ENCODE measurements around the gene SLC25A36.
A peak's percentile ranks its signal among the peaks of the same experiment; 100 is the strongest.
"Not testable (repeated sequence)": the region's sequence is repeated elsewhere in the genome, so short reads cannot be mapped to it uniquely, and the experiment has no call there.

SLC25A36 gene

DNA sequence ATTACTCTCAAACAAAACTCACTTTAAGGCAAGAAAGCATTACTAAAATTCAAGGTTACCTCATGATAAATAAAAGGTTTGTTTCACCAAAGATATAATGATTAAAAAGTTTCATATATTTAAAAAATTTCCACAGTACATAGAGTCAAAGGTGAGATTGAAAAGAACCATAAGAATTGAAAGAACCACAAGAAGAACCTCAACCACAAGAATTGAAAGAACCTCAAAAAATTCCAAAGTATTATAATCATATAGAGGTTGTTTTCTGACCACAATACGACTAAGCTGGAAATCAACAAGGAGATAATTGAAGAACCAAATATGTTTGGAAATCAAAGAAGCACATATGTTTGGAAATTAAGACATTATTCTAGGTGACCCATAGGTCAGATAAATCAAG is 52.7 kb downstream of the SLC25A36 start:
- no peak overlapping the region for H3K4me3 Mint-ChIP-seq
- peaks cover 3% of the 10 kb centered on the region for H3K9me3 Mint-ChIP-seq
- no peak overlapping the region for H3K27ac Mint-ChIP-seq
- CTCF ChIA-PET: no interaction called here
- H3K27me3 Mint-ChIP-seq: peaks cover 12% of the 10 kb centered on the region
- H3K4me1 Mint-ChIP-seq: no peaks in the 10 kb centered on the region
- no peaks in the 10 kb centered on the region for H3K36me3 Mint-ChIP-seq
- DNase-seq: no peak

DNA sequence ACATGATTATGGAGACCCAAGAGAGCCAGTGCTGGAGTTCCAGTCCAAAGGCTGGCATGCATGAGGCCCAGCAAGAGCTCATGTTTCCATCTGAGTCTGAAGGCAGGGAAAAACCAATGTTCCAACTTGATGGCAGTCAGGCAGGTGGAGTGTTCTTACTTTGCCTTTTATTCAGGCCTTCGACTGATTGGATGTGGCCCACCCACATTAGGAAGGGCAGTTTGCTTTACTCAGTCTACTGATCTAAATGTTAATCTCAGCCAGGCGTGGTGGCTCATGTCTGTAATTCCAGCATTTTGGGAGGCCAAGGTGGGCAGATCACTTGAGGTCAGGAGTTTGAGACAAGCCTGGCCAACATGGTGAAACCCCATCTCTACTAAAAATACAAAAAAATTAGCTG is 53.2 kb downstream of the SLC25A36 start:
- H3K4me1 Mint-ChIP-seq, H3K36me3 Mint-ChIP-seq, H3K4me3 Mint-ChIP-seq, CTCF ChIA-PET, DNase-seq, H3K9me3 Mint-ChIP-seq, H3K27ac Mint-ChIP-seq: not testable (repeated sequence)
- H3K27me3 Mint-ChIP-seq: peaks cover 14% of the 10 kb centered on the region

DNA sequence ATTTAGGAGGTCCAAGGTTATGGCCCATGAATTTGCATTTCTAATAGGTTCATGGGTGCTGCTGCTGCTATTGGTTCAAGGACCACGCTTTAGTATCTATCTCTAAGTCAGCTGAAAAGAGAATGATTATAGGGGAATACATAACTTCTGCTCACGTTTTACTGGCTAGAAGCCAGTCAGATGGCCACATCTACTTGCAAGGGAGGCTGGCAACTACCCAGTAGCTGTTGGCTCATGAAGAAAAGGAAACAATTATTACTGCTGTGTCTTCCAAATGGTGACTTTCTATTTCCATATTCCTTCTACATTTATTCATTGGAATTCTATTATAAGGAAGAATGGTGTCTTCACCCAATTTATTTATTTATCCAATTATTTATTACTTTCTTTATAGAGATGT is 54.2 kb downstream of the SLC25A36 start:
- Mint-ChIP-seq H3K9me3 (peaks cover 3% of the 10 kb centered on the region), H3K36me3 (no peaks in the 10 kb centered on the region)
- no peak for DNase-seq

DNA sequence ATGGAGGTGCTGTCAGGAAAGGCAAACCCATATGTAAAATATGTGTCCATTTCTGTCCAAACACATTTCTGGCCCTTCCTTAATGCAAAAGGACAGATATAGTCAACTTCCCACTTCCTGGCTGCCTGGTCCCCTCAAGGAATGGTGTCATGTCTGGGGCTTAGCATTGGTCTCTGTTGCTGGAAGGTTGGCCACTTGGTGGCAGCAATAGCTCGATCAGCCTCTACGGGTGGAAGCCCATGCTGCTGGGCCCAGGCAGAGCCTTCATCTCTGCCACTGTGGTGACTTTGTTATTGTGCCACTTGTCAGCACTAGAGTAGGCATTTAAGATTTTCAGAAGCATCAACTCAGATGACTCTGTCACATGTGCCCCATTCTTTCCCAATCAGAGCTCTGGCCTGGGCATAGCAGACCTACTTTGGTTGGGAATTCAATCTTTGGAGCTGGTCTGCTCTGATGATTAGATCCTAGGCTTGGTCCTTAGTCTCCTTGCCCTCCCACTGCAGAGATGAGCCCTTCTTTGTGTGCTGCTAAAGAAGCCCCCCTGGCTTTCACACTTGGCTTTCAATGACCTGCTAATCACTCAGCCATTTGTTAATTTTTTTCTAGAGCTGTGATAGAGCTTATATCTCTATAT is 58.5 kb downstream of the SLC25A36 start:
- H3K4me3 Mint-ChIP-seq: no peak overlapping the region
- no peaks in the 10 kb centered on the region for H3K9me3 Mint-ChIP-seq
- DNase-seq: peak; percentile 61
- H3K4me1 Mint-ChIP-seq: peaks cover 5% of the 10 kb centered on the region
- no peaks in the 10 kb centered on the region for H3K36me3 Mint-ChIP-seq
- H3K27ac Mint-ChIP-seq: no peak overlapping the region
- CTCF ChIA-PET: interaction anchor here (0.6 to 5.4 kb wide), 23 partner anchors 10 to 302 kb away, joined by 3 to 69 read pairs (median 4); partner anchors contain the start of genes PXYLP1 and SPSB4
- peaks cover 7% of the 10 kb centered on the region for H3K27me3 Mint-ChIP-seq

More for the DNA sequence above, 54.2 kb downstream of the SLC25A36 start:
- CTCF ChIA-PET: no interaction called here
- H3K27ac Mint-ChIP-seq: no peak overlapping the region
- peaks cover 16% of the 10 kb centered on the region for H3K27me3 Mint-ChIP-seq
- H3K4me3 Mint-ChIP-seq: no peak overlapping the region
- peaks cover 5% of the 10 kb centered on the region for H3K4me1 Mint-ChIP-seq

DNA sequence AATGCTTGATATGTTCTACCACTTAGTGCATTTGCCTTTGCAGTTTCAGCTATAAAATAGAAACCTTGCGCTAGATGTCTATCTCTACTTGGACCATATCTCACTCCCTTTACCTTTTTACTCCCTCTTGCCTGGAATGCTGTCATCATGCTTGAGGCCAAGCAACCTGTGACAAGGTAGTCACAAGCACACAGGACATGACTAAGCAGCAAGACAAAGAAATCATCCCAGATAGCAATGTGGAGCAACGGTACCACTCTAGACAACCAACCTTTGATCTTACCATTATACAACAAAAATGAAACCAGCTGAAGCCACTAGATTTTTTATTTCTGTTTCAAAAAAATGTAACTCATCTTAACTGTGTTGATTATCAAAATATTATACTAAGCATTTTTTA is 59.0 kb downstream of the SLC25A36 start:
- no peak for DNase-seq
- peaks cover 7% of the 10 kb centered on the region for H3K27me3 Mint-ChIP-seq
- H3K36me3 Mint-ChIP-seq: no peaks in the 10 kb centered on the region
- H3K9me3 Mint-ChIP-seq: no peaks in the 10 kb centered on the region
- CTCF ChIA-PET: interaction anchor here (0.7 to 5.4 kb wide), 20 partner anchors 10 to 302 kb away, joined by 3 to 69 read pairs (median 4); partner anchors contain the start of genes PXYLP1 and SPSB4
- peaks cover 5% of the 10 kb centered on the region for H3K4me1 Mint-ChIP-seq
- H3K4me3 Mint-ChIP-seq: no peak overlapping the region
- no peak overlapping the region for H3K27ac Mint-ChIP-seq

DNA sequence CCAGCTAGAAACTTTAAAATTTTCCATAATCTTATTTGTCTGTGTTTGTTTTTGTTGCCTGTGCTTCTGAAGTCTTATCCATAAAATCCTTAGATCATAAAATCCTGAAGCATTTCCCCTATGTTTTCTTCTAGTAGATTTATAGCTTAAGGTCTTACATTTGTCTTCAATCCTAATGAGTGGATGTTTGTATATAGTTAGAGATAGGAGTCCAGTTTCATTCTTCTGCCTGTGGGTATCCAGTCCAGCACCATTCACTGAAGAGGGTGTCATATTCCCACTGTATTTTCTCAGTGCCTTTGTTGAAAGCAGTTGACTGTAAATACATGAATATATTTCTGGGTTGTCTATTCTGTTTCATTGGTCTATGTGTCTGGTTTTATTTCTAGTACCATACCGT is 64.7 kb downstream of the SLC25A36 start:
- peaks cover 13% of the 10 kb centered on the region for H3K27me3 Mint-ChIP-seq
- no peak overlapping the region for H3K27ac Mint-ChIP-seq
- no peak overlapping the region for H3K4me3 Mint-ChIP-seq
- no peaks in the 10 kb centered on the region for H3K4me1 Mint-ChIP-seq
- H3K36me3 Mint-ChIP-seq: no peaks in the 10 kb centered on the region
- CTCF ChIA-PET: interaction anchor here (3.0 kb wide), 1 partner anchor 187 kb away, joined by 19 read pairs; no protein-coding TSS in a partner anchor
- DNase-seq: no peak
- H3K9me3 Mint-ChIP-seq: no peaks in the 10 kb centered on the region

DNA sequence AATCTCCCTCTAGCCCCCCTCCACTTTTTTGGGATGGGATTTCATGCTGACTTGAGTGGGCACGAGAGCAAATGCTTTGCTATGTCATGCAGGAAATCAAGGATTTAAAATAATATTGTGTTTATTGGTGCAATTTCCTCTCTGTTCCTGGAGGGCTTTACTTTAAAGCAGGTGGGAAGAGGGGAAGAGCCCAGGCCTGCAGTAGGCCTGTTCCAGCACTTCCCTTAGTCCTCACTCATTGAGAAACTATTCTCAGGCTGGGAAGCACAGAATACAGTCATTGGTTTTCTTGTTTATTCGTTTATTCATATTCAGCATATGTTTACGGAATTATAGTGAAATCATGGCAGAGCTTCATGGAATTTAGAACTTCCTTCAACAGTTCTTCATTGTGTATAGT is 67.9 kb downstream of the SLC25A36 start:
- no peak for DNase-seq

DNA sequence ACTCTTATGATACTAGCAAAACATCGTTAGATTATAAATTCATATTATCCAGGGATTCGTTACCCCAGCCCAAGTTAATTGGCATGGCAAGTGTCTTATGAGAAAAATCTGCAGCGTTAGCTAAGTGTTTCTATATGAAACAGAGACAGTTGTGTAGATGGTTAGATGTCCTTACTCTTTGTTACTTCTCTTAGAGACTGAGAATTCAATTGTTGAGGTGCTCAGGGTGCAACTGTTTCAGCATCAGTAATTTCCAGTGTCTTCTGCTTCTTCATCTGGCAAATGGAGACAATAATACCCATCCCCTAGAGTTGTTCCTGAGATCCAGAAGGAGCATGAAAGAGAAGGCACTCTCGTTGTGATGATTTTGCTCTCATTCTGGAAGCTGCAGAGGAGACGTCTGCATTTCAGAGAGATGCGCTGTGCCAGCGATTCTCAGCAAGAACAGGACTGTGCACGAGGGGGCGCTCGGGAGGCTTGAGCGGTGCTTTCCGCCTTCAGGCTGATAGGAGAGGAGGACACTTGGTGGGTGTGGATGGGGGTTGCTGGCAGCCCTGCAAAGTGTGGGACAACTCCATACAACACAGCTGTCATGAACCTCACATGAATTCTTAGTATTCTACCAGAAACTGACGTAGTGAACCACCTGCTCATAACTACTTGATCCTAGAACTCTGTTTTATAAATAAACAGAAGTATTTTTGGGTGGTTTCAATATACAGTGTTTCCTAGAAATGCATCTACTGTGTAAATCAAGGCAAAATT is 69.8 kb downstream of the SLC25A36 start:
- peak; percentile 85 for DNase-seq
- CTCF ChIA-PET: interaction anchor here (0.7 to 6.0 kb wide), 12 partner anchors 8 to 181 kb away, joined by 3 to 44 read pairs (median 4); no protein-coding TSS in a partner anchor
- Mint-ChIP-seq H3K27ac (no peak overlapping the region), H3K36me3 (no peaks in the 10 kb centered on the region), H3K4me3 (no peak overlapping the region), H3K9me3 (no peaks in the 10 kb centered on the region), H3K4me1 (no peaks in the 10 kb centered on the region), H3K27me3 (peaks cover 33% of the 10 kb centered on the region)

More for the DNA sequence above, 67.9 kb downstream of the SLC25A36 start:
- H3K9me3 Mint-ChIP-seq: no peaks in the 10 kb centered on the region
- H3K4me3 Mint-ChIP-seq: no peak overlapping the region
- H3K27me3 Mint-ChIP-seq: peaks cover 26% of the 10 kb centered on the region
- H3K4me1 Mint-ChIP-seq: no peaks in the 10 kb centered on the region
- no peaks in the 10 kb centered on the region for H3K36me3 Mint-ChIP-seq
- CTCF ChIA-PET: interaction anchor here (0.9 to 6.0 kb wide), 4 partner anchors 10 to 183 kb away, joined by 3 to 44 read pairs (median 34); no protein-coding TSS in a partner anchor
- no peak overlapping the region for H3K27ac Mint-ChIP-seq

DNA sequence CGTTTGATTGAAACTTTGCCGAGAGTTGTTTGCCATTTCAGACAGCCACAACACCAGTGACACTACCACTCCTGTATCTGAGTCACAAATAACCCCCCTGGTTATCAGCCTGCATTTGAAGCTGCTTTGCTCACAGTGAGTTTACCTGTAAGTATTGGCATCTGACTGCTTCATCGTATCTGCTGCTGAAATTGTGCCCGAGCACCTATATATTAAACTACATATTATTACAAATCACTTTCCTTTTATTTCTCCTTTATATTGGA is 70.3 kb downstream of the SLC25A36 start:
- no peak overlapping the region for H3K27ac Mint-ChIP-seq
- no peaks in the 10 kb centered on the region for H3K9me3 Mint-ChIP-seq
- no peak for DNase-seq
- no peaks in the 10 kb centered on the region for H3K36me3 Mint-ChIP-seq
- CTCF ChIA-PET: interaction anchor here (0.8 to 6.0 kb wide), 7 partner anchors 8 to 180 kb away, joined by 3 to 44 read pairs (median 6); no protein-coding TSS in a partner anchor
- H3K4me1 Mint-ChIP-seq: peaks cover 2% of the 10 kb centered on the region
- H3K4me3 Mint-ChIP-seq: no peak overlapping the region
- peaks cover 33% of the 10 kb centered on the region for H3K27me3 Mint-ChIP-seq

DNA sequence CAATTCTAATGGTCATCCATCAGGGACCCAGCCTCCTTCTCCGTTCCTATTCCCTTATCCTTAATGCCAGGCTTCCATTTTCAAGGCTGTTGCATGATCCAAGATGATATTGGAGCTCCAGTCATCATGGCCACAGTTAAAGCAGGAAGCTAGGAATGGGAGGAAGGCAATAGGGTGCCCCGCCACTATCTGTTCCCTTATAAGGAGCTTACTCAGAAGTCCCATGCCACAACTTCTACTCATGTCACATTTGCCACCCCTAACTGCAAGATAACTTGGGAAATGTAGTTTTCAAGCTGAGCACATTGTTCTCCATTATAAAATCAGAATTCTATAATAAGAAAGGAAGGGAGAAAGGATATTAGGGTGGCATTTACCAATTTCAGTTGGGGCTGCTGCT is 70.9 kb downstream of the SLC25A36 start:
- Mint-ChIP-seq H3K9me3 (peaks cover 4% of the 10 kb centered on the region), H3K4me1 (peaks cover 9% of the 10 kb centered on the region), H3K27me3 (peaks cover 33% of the 10 kb centered on the region), H3K27ac (no peak overlapping the region), H3K36me3 (no peaks in the 10 kb centered on the region), H3K4me3 (no peak overlapping the region)
- no peak for DNase-seq
- CTCF ChIA-PET: interaction anchor here (0.8 to 6.0 kb wide), 6 partner anchors 13 to 183 kb away, joined by 3 to 44 read pairs (median 16); no protein-coding TSS in a partner anchor

DNA sequence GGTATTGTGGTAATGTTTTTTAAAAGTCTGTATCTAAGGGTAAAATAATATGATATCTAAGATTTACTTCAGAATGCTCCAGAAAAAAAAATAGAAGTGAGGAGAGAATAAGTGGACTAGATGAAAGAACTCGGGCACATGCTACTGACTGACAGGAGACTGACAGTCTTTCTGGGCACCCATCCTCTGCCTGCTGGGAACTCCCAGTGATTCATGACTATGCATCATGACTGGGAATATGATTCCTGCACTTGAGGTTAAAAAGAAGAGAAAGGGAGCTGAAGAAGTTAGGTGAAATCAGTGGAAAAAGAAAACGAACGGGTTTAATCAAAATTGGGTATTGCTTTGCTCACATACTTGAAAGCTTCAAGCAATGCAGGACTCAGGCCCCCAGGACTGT is 73.8 kb downstream of the SLC25A36 start:
- peaks cover 18% of the 10 kb centered on the region for H3K4me1 Mint-ChIP-seq
- H3K27ac Mint-ChIP-seq: no peak overlapping the region
- peaks cover 24% of the 10 kb centered on the region for H3K27me3 Mint-ChIP-seq
- DNase-seq: no peak
- CTCF ChIA-PET: interaction anchor here (3.1 kb wide), 1 partner anchor 177 kb away, joined by 11 read pairs; no protein-coding TSS in a partner anchor
- H3K36me3 Mint-ChIP-seq: no peaks in the 10 kb centered on the region
- no peak overlapping the region for H3K4me3 Mint-ChIP-seq
- peaks cover 4% of the 10 kb centered on the region for H3K9me3 Mint-ChIP-seq

DNA sequence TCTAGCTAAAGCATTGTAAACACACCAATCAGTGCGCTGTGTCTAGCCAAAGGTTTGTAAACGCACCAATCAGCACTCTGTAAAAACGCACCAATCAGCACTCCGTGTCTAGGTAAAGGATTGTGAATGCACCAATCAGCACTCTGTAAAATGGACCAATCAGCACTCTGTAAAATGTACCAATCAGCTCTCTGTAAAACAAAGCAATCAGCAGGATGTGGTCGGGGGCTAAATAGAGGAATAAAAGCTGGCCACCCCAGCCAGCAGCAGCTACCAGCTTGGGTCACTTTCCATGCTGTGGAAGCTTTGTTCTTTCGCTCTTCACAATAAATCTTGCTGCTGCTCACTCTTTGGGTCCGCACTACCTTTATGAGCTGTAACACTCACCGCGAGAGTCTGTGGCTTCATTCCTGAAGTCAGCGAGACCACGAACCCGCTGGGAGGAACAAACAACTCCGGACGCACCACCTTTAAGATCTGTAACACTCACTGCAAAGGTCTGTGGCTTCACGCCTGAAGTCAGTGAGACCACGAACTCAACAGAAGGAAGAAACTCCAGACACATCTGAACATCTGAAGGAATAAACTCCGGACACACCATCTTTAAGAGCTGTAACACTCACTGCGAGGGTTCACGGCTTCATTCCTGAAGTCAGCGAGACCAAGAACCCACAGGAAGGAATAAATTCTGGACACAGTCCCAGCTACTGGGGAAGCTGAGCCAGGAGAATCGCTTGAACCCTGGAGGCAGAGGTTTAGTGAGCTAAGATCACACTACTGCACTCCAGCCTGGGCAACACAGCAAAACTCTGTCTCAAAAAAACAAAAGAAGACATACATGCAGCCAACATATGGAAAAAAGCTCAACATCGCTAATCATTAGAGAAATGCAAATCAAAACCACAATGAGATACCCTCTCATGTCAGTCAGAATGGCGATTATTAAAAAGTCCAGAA is 76.0 kb downstream of the SLC25A36 start:
- Mint-ChIP-seq H3K4me3 (peak overlapping the region; percentile 8), H3K27ac (peak overlapping the region; percentile 36), H3K27me3 (peaks cover 17% of the 10 kb centered on the region), H3K4me1 (peaks cover 19% of the 10 kb centered on the region)
- DNase-seq: peak; percentile 51
- not testable (repeated sequence) for H3K9me3 Mint-ChIP-seq, H3K36me3 Mint-ChIP-seq
- CTCF ChIA-PET: interaction anchor here (0.6 to 3.1 kb wide), 3 partner anchors 17 to 174 kb away, joined by 3 to 11 read pairs (median 7); no protein-coding TSS in a partner anchor

DNA sequence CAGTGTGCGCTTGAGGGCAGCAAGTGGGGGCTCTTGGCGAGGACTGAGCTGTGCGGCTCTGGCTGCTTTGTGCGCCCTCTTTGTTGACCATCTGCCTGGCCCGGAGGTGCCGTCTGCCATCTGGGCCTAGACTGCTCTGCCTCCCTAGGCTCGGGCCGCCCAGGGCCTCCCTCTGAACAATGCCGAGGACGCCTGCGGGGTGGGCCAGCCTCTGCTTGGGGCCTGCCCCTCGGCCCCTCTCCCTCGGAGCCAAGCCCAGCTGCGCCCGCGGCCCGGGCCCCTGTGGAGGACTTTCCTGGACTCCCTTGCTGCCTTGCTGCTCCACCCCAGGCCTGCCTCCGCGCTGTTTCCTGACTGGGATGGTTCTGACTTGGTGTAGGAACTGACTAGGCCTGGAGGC is 77.6 kb downstream of the SLC25A36 start:
- peaks cover 11% of the 10 kb centered on the region for H3K27me3 Mint-ChIP-seq
- H3K4me1 Mint-ChIP-seq: peaks cover 19% of the 10 kb centered on the region
- H3K9me3 Mint-ChIP-seq: peaks cover 4% of the 10 kb centered on the region
- no peak for DNase-seq
- CTCF ChIA-PET: interaction anchor here (0.9 to 1.2 kb wide), 2 partner anchors 8 to 174 kb away, joined by 3 to 6 read pairs; no protein-coding TSS in a partner anchor
- H3K27ac Mint-ChIP-seq: no peak overlapping the region
- H3K4me3 Mint-ChIP-seq: no peak overlapping the region
- H3K36me3 Mint-ChIP-seq: no peaks in the 10 kb centered on the region

All from activated naive CD4-positive, alpha-beta T cell treated with anti-CD3 and anti-CD28 coated beads, Interleukin-2, amount 10 ng/mL, durations not matched to agents 7 days and 5 days (primary cell).